Aorta (tissue), 5 donors: ENCODE results near the gene ETDA. TPM values are rescaled to one million over a fixed set of nuclear protein-coding genes. Genes with fewer than 3 reads are reported as not detected.
A peak's percentile ranks its signal among the peaks of the same experiment; 100 is the strongest.

ENCODE experiments used
- ATAC-seq: fragments of 200-7000 bp; cut with Tn5 transposase; one replicate; pipeline ENCODE4 v1.9.1; 2022; ENCODE audit warnings: moderate library complexity; ENCODE audit not compliant: low FRiP score
- DNase-seq, 2 donors: peaks; one replicate each; pipeline ENCODE4 v3.0.0-alpha.2; 2020
- H3K27ac ChIP-seq, 2 donors: one replicate each; pipeline ENCODE4 v1.5.1; 2013; ENCODE audit warnings: low read length in 2 of 2, mild to moderate bottlenecking in 2 of 2, moderate library complexity in 2 of 2, control low read depth in 1 of 2, inconsistent platforms in 1 of 2, low read depth in 1 of 2
- H3K27me3 ChIP-seq, 2 donors: one replicate each; pipeline ENCODE4 v1.6.1; 2013; ENCODE audit warnings: control low read depth in 1 of 2, low read length in 1 of 2, mild to moderate bottlenecking in 1 of 2, moderate library complexity in 1 of 2; ENCODE audit not compliant: insufficient read depth in 2 of 2, control insufficient read depth in 1 of 2
- H3K36me3 ChIP-seq, 2 donors: one replicate each; pipeline ENCODE4 v1.6.1; 2013; ENCODE audit warnings: control low read depth in 1 of 2, low read length in 1 of 2, mild to moderate bottlenecking in 1 of 2; ENCODE audit not compliant: insufficient read depth in 2 of 2, control insufficient read depth in 1 of 2
- H3K4me1 ChIP-seq, 2 donors: one replicate each; pipeline ENCODE4 v1.6.1; 2013; ENCODE audit warnings: low read length in 2 of 2, control low read depth in 1 of 2, mild to moderate bottlenecking in 1 of 2, moderate library complexity in 1 of 2; ENCODE audit not compliant: insufficient read depth in 2 of 2, control insufficient read depth in 1 of 2
- H3K4me3 ChIP-seq, 2 donors: one replicate each; pipeline ENCODE4 v1.5.1; 2013; ENCODE audit warnings: low read length in 2 of 2, control low read depth in 1 of 2, mild to moderate bottlenecking in 1 of 2
- H3K9me3 ChIP-seq: one replicate; pipeline ENCODE4 v1.6.1; 2013; ENCODE audit warnings: mild to moderate bottlenecking, low read length; ENCODE audit not compliant: control insufficient read depth
- WGBS, 2 donors: extraction: QIAGEN DNeasy Blood & Tissue Kit; methylation state at CpG; one replicate each; pipeline ENCODE4 v1.1.7; 2013; 5-methylcytosine and 5-hydroxymethylcytosine counted together
- intact Hi-C, 2 donors: fragments of 100-400 bp; cut with DNase I; formaldehyde crosslinking; loops; one replicate each; pipeline versions ENCODE4 v1.14.2 to v1.15.0; 2022
- polyA plus RNA-seq, 2 donors: library from polyadenylated mRNA; stranded (reverse); fragments of 200-250 nt; gene quantifications; one replicate each; pipeline ENCODE4 v1.2.3, GENCODE V29; 2013
- total RNA-seq, 2 donors: library from RNA; stranded (reverse); fragmentation: NEBNext Ultra II Directional; extraction: Animal tissue kit (Norgen Biotek cat#: 25700); gene quantifications; one replicate each; pipeline ENCODE4 v1.2.1, GENCODE V29; 2021
- donor health status: healthy with polysubstance abuse.
- donor health status: Bipolar disorder and iron deficiency.
- donor health status: DM: no; HTN: no; CAD: no.
- donor health status: DM: no; HTN: no; CAD: no.
- donor health status: DM: yes; HTN: yes; CAD: no.

The ETDA gene
- total and polyA plus RNA-seq, 4 donors = not detected

DNA sequence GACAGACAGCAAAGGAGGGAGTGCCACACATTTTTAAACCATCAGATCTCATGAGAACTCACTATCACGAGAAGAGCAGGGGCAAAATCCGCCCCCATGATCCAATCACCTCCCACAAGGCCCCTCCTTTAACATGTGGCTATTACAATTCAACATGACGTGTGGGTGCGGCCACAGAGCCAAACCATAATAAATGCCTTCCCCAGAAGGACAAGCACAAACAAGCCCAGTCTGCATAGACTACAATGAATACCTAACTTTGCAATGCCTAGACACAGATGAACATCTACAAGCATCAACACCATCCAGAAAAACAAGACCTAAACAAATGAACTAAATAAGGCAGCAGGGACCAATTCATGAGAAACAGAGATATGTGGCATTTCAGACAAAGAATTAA is 12.3 kb downstream of the ETDA start:
- ATAC-seq (no peak), DNase-seq (no peak)
- Histone ChIP-seq H3K4me1 (no peaks in the 10 kb centered on the region), H3K27ac (no peak overlapping the region), H3K9me3 (no peaks in the 10 kb centered on the region), H3K27me3 (no peaks in the 10 kb centered on the region), H3K4me3 (no peak overlapping the region), H3K36me3 (no peaks in the 10 kb centered on the region)
- intact Hi-C loops = no loop called here
- WGBS, 2 donors = 71 to 87% methylated on average over 4 of the region's 4 CpGs

DNA sequence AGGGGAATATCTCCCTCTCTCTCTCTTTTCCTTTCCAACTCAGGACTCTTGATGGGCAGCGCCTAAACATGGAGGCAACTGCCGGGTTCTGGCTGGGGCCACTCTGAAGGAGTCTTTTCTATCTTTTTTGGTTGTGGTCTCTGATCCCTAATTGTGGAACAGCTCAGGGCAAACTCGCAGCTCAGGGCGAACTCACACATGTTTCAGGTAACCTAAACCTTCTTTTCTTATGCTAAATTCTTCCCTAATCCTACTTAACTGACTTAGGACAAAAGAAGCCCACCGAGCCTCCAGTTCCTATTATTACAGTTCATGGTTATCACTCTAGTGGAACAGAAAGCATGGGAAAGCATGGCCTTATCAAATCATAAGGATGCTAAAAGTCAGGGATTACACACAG is 21.3 kb downstream of the ETDA start:
- H3K27ac ChIP-seq = no peak overlapping the region
- 59 to 86% methylated on average over 5 of the region's 5 CpGs for WGBS, 2 donors
- no peaks in the 10 kb centered on the region for H3K4me1 ChIP-seq
- H3K9me3 ChIP-seq = no peaks in the 10 kb centered on the region
- no peaks in the 10 kb centered on the region for H3K36me3 ChIP-seq
- ATAC-seq (no peak), DNase-seq (no peak)
- H3K4me3 ChIP-seq = no peak overlapping the region
- intact Hi-C loops = no loop called here
- no peaks in the 10 kb centered on the region for H3K27me3 ChIP-seq

DNA sequence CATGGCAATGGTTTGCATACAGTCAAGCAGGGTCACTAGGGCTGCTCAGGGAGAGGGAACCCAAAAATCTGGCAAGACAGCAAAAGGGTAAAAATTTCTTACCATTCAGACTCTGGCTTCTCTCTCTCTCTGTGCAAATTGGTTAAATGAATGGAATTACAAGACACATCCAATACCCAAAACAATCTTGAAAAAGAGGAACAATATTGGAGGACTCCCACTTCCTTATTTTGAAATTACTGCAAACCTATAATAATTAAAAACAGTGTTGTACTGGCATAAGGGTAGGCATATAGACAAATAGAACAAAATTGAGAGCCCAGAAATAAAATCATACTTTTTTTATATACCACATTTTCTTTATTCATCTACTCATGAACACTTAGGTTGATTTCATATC is 24.1 kb downstream of the ETDA start:
- no peak overlapping the region for H3K27ac ChIP-seq
- H3K36me3 ChIP-seq = no peaks in the 10 kb centered on the region
- ATAC-seq = no peak
- H3K9me3 ChIP-seq = no peaks in the 10 kb centered on the region
- H3K27me3 ChIP-seq = no peaks in the 10 kb centered on the region
- intact Hi-C loops = no loop called here
- DNase-seq = no peak
- H3K4me3 ChIP-seq = no peak overlapping the region
- H3K4me1 ChIP-seq = no peaks in the 10 kb centered on the region

DNA sequence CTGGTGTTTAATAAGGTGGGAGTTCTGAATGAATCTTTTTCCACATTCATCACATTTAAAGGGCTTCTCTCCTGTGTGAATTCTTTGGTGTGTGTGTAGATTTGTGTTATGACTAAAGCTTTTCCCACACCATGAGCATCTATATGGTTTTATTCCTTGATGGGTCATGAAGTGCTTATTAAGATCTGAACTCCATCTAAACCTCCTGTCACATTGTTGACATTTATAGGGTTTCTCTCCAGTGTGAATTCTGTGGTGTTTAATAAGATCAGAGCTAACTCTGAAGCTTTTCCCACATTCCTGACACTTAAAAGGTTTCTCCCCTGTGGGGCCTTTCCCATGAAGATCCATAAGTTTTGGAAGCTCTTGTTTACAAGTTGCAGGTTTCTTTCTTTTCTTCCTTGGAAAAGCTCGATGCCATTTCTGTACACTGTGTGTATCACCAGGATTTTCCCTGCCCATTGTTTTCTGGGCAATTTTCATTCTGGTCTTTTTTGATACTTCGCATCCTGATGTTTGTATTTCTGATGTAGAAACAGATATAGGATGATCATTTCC is 35.5 kb downstream of the ETDA start:
- WGBS, 2 donors = 84 to 97% methylated on average over 2 of the region's 2 CpGs
- peaks cover 14% of the 10 kb centered on the region for H3K9me3 ChIP-seq
- no peaks in the 10 kb centered on the region for H3K4me1 ChIP-seq
- ATAC-seq (no peak), DNase-seq (no peak)
- H3K27ac ChIP-seq = no peak overlapping the region
- H3K27me3 ChIP-seq = no peaks in the 10 kb centered on the region
- intact Hi-C loops = no loop called here
- no peak overlapping the region for H3K4me3 ChIP-seq
- H3K36me3 ChIP-seq = peaks cover 0 to 2% of the 10 kb centered on the region in 2 donors

DNA sequence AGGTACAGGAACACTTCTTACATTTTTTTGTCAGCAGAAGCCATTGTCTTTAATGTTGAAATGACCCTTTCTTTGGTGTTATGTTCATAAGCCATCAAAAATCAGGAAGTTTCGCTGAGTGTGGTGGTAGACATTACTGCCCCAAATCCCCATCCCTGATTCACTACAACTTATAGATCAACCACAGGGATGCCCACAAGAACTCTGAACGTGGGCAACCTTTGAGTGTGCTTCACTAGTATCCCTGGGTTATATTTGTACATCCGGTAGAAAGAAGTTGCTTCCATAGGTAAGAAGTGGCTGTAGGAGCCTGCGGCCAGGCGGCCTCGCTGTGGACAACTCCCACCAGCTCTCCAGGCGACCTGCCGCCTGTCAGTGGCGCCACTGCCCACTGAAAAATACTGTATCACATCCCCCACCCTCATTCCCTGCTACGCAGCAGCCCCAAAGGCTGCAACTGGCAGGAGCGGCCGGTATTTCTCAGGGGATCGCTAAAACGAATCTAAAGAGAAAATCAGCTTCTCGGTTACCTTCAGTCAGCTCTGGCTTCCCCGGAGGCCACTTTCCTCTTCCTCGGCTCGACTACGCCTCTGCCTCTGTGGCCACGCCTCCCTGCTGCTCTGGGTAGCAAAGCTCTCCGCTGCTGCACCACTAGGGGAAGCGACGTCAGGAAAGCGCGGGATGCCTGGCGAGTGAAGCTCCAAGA is 43.5 kb downstream of the ETDA start:
- ATAC-seq (peak; percentile 73), DNase-seq (peak; percentile 70 to 79)
- Histone ChIP-seq H3K36me3 (peaks cover 2 to 5% of the 10 kb centered on the region in 2 donors), H3K27ac (no peak overlapping the region), H3K27me3 (no peaks in the 10 kb centered on the region), H3K4me1 (no peaks in the 10 kb centered on the region), H3K4me3 (no peak overlapping the region), H3K9me3 (peaks cover 2% of the 10 kb centered on the region)
- intact Hi-C loops = no loop called here
- 9 to 23% methylated on average over 26 of the region's 26 CpGs for WGBS, 2 donors

DNA sequence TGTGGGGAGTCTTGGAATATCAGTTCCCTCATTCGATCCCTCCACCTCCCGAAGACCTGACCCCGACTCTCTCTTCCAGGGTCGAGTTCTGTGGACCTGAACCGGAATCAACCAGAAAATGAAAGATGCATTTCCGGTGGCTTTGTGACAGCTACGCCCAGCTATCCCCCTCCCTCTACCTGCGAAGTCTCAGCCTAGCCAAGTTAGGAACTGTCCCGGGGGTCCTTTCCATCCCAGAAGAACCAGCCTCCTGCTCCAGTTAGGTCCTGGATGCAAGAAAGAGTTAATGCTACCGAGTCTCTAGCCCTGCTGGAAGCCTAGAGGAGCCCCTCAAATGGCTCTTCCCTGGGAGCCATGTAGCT is 44.1 kb downstream of the ETDA start:
- no peaks in the 10 kb centered on the region for H3K27me3 ChIP-seq
- H3K4me1 ChIP-seq = no peaks in the 10 kb centered on the region
- no peak overlapping the region for H3K4me3 ChIP-seq
- H3K9me3 ChIP-seq = peaks cover 2% of the 10 kb centered on the region
- H3K36me3 ChIP-seq = peaks cover 2 to 5% of the 10 kb centered on the region in 2 donors
- no peak for ATAC-seq
- intact Hi-C loops = no loop called here
- no peak for DNase-seq
- 8 to 34% methylated on average over 10 of the region's 10 CpGs for WGBS, 2 donors
- H3K27ac ChIP-seq = no peak overlapping the region

DNA sequence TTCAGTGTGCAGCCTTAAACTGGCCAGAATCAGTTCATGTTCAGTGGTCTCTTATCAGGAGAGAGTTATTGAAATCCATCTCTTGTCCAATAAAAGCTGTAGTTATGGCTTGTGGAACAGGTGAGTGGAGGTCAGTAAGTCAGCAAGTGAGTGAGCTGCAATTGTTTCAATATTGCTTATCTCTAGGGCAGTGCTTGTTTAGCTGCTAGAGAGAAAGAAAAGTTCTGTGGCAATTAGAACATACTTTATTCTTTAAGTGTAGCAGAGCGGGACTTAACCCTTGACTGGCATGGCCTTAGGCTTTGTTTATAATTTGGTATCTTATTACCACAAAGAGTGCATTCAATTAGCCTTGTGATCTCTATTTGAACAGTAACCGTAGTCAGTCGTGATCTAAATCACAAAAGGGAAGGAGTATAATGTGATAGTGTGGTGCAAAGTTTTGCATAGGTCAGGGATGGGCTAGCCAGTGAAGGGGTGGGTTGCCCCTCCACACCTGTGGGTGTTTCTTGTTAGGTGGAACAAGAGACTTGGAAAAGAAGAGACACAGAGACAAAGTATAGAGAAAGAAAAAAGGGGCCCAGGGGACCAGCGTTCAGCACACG is 50.5 kb downstream of the ETDA start:
- no peak for DNase-seq
- H3K4me3 ChIP-seq = no peak overlapping the region
- no peaks in the 10 kb centered on the region for H3K36me3 ChIP-seq
- intact Hi-C loops = no loop called here
- H3K9me3 ChIP-seq = no peaks in the 10 kb centered on the region
- H3K4me1 ChIP-seq = no peaks in the 10 kb centered on the region
- WGBS, 2 donors = 48 to 71% methylated on average over 5 of the region's 5 CpGs
- H3K27me3 ChIP-seq = no peaks in the 10 kb centered on the region
- H3K27ac ChIP-seq = no peak overlapping the region
- ATAC-seq = no peak
